ENCODE data around the gene CRIM1.

CRIM1 gene

DNA sequence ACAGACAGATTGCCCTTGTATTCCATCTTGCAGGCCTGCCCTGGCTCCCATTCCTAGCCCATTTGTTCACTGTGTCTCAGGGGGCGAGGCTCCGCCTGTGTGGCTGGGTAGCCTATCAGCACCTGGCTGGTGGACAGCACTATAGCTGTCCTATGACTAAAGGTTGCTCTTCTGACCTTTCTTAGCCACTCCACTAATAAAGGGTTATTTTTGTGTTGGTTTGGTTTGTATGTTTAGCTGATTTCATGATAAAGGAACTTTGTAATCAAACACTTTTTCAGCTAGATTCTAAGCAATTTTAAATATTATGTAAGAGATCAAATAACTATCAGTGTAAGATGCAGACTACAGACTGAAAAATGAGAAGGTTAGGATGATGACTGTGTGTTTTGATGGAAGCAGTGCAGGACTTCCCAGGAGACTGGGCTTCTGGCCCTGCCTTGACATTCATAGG lies 72.2 kb downstream of the CRIM1 start:
- no peak overlapping the region for H3K9ac ChIP-seq (ENCODE audit: low read depth, low read length, poor library complexity)
- H3K14ac ChIP-seq (ENCODE audit: low read length): no peak overlapping the region
- H3K18ac ChIP-seq (ENCODE audit: low read length): no peak overlapping the region
- peaks cover 0 to 2% of the 10 kb centered on the region in 2 donors for H3K36me3 ChIP-seq (replicated peaks in 1 of 2; ENCODE audit: control insufficient read depth in 2 of 2, insufficient read depth in 2 of 2, low read length in 2 of 2)
- no peak overlapping the region for H3K27ac ChIP-seq (replicated peaks; ENCODE audit: low read length)
- H2BK5ac ChIP-seq (ENCODE audit: low read length): no peak overlapping the region
- H2AFZ ChIP-seq (ENCODE audit: low read length): no peak overlapping the region
- H3K4me1 ChIP-seq (ENCODE audit: control insufficient read depth in 2 of 2, insufficient read depth in 1 of 2, low read depth in 1 of 2, low read length in 2 of 2): peaks cover 0 to 2% of the 10 kb centered on the region in 2 donors
- no peak overlapping the region for H3K4me2 ChIP-seq (ENCODE audit: insufficient read depth, low read length, poor library complexity, severe bottlenecking)
- WGBS, 2 donors (ENCODE audit: extremely low coverage in 2 of 2, insufficient read length in 2 of 2, insufficient replicate concordance in 1 of 2): no CpG with 5 or more reads among the region's 2 CpGs
- no peaks in the 10 kb centered on the region for H3K27me3 ChIP-seq (ENCODE audit: control insufficient read depth in 3 of 3, insufficient read depth in 3 of 3, low read depth in 1 of 3, low read length in 3 of 3)
- no peak overlapping the region for H4K8ac ChIP-seq (ENCODE audit: low read depth, low read length)
- no peak for DNase-seq (ENCODE audit: low spot score)
- H3K23ac ChIP-seq (ENCODE audit: low read depth, low read length, poor library complexity): no peak overlapping the region
- H4K91ac ChIP-seq (ENCODE audit: low read depth, low read length, poor library complexity): no peak overlapping the region
- peaks cover 4% of the 10 kb centered on the region for H3K79me1 ChIP-seq (ENCODE audit: low read depth, low read length)
- no peak overlapping the region for H2AK5ac ChIP-seq (ENCODE audit: low read depth, low read length)
- no peak overlapping the region for H2BK120ac ChIP-seq (ENCODE audit: low read depth, low read length)
- H2BK15ac ChIP-seq (ENCODE audit: low read length): no peak overlapping the region
- no peak overlapping the region for H3K4ac ChIP-seq (ENCODE audit: low read length)
- no peak overlapping the region for H3K4me3 ChIP-seq (ENCODE audit: low read length in 2 of 2)
- no peaks in the 10 kb centered on the region for H3K9me3 ChIP-seq (replicated peaks in 1 of 2; ENCODE audit: control insufficient read depth in 2 of 2, insufficient read depth in 1 of 2, low read depth in 1 of 2, low read length in 2 of 2)
- no peak overlapping the region for H2BK12ac ChIP-seq (ENCODE audit: low read length)

DNA sequence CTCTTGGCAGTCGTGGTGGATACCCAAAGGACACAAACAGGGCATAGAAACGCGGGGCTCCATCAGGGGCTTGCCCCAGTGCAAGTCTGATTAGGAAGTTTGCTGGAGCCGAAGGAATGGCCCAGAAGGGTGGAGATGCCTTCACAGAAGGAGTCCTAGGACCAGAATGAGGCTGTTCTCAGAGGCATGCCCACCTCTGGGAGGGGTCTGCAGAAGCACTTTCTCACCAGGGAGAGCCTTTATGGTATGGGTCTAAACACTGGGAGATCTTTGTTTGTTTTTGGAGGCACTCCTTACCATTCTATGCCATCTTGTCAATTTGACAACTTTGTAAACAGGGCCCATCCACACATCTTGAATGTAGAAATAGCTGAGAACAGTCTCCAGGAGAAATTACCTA lies 75.0 kb downstream of the CRIM1 start:
- H2BK12ac ChIP-seq (ENCODE audit: low read length): no peak overlapping the region
- no peak overlapping the region for H2BK15ac ChIP-seq (ENCODE audit: low read length)
- no peaks in the 10 kb centered on the region for H3K79me1 ChIP-seq (ENCODE audit: low read depth, low read length)
- H3K18ac ChIP-seq (ENCODE audit: low read length): no peak overlapping the region
- H3K9me3 ChIP-seq (replicated peaks in 1 of 2; ENCODE audit: control insufficient read depth in 2 of 2, insufficient read depth in 1 of 2, low read depth in 1 of 2, low read length in 2 of 2): no peaks in the 10 kb centered on the region
- no peaks in the 10 kb centered on the region for H3K36me3 ChIP-seq (replicated peaks in 1 of 2; ENCODE audit: control insufficient read depth in 2 of 2, insufficient read depth in 2 of 2, low read length in 2 of 2)
- no peak overlapping the region for H2BK120ac ChIP-seq (ENCODE audit: low read depth, low read length)
- H3K4ac ChIP-seq (ENCODE audit: low read length): no peak overlapping the region
- H4K8ac ChIP-seq (ENCODE audit: low read depth, low read length): no peak overlapping the region
- H2AFZ ChIP-seq (ENCODE audit: low read length): no peak overlapping the region
- WGBS, 2 donors (ENCODE audit: extremely low coverage in 2 of 2, insufficient read length in 2 of 2, insufficient replicate concordance in 1 of 2): no CpG with 5 or more reads among the region's 4 CpGs
- H3K27ac ChIP-seq (replicated peaks; ENCODE audit: low read length): no peak overlapping the region
- no peak overlapping the region for H3K9ac ChIP-seq (ENCODE audit: low read depth, low read length, poor library complexity)
- H4K91ac ChIP-seq (ENCODE audit: low read depth, low read length, poor library complexity): no peak overlapping the region
- H3K23ac ChIP-seq (ENCODE audit: low read depth, low read length, poor library complexity): no peak overlapping the region
- H3K4me3 ChIP-seq (ENCODE audit: low read length in 2 of 2): no peak overlapping the region
- H3K27me3 ChIP-seq (ENCODE audit: control insufficient read depth in 3 of 3, insufficient read depth in 3 of 3, low read depth in 1 of 3, low read length in 3 of 3): no peaks in the 10 kb centered on the region
- no peak for DNase-seq (ENCODE audit: low spot score)
- H3K14ac ChIP-seq (ENCODE audit: low read length): no peak overlapping the region
- no peak overlapping the region for H2BK5ac ChIP-seq (ENCODE audit: low read length)
- H2AK5ac ChIP-seq (ENCODE audit: low read depth, low read length): no peak overlapping the region
- no peak overlapping the region for H3K4me2 ChIP-seq (ENCODE audit: insufficient read depth, low read length, poor library complexity, severe bottlenecking)
- H3K4me1 ChIP-seq (ENCODE audit: control insufficient read depth in 2 of 2, insufficient read depth in 1 of 2, low read depth in 1 of 2, low read length in 2 of 2): peaks cover 2 to 7% of the 10 kb centered on the region in 2 donors

DNA sequence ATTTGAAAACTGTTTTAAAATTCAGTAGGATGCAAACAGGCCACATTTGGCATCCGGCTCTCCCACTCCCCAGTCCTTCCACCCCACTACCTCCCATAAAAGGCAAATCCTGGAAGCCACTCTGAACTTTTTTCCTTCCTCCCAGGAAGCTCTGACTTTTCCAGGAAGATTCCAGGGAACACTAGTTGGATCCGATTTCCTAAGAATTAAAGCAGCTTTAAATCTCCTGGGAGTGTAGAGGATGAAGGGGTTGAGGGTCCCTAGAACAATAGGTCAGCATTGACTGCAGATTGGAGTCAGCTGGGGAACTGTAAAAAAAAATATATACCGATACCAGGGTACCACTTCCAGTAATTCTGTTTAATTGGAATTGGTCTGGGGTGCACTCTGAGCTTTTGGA lies 76.9 kb downstream of the CRIM1 start:
- no peaks in the 10 kb centered on the region for H3K9me3 ChIP-seq (replicated peaks in 1 of 2; ENCODE audit: control insufficient read depth in 2 of 2, insufficient read depth in 1 of 2, low read depth in 1 of 2, low read length in 2 of 2)
- H3K79me1 ChIP-seq (ENCODE audit: low read depth, low read length): no peaks in the 10 kb centered on the region
- no peak overlapping the region for H2AFZ ChIP-seq (ENCODE audit: low read length)
- no peaks in the 10 kb centered on the region for H3K27me3 ChIP-seq (ENCODE audit: control insufficient read depth in 3 of 3, insufficient read depth in 3 of 3, low read depth in 1 of 3, low read length in 3 of 3)
- DNase-seq (ENCODE audit: low spot score): no peak
- H3K27ac ChIP-seq (replicated peaks; ENCODE audit: low read length): no peak overlapping the region
- H3K4me2 ChIP-seq (ENCODE audit: insufficient read depth, low read length, poor library complexity, severe bottlenecking): no peak overlapping the region
- H3K4me1 ChIP-seq (ENCODE audit: control insufficient read depth in 2 of 2, insufficient read depth in 1 of 2, low read depth in 1 of 2, low read length in 2 of 2): peaks cover 2 to 7% of the 10 kb centered on the region in 2 donors
- H4K8ac ChIP-seq (ENCODE audit: low read depth, low read length): no peak overlapping the region
- H2BK12ac ChIP-seq (ENCODE audit: low read length): no peak overlapping the region
- H2BK15ac ChIP-seq (ENCODE audit: low read length): no peak overlapping the region
- no peak overlapping the region for H3K4me3 ChIP-seq (ENCODE audit: low read length in 2 of 2)
- no peak overlapping the region for H4K91ac ChIP-seq (ENCODE audit: low read depth, low read length, poor library complexity)
- H3K18ac ChIP-seq (ENCODE audit: low read length): no peak overlapping the region
- no peak overlapping the region for H2BK120ac ChIP-seq (ENCODE audit: low read depth, low read length)
- H3K4ac ChIP-seq (ENCODE audit: low read length): no peak overlapping the region
- H3K36me3 ChIP-seq (replicated peaks in 1 of 2; ENCODE audit: control insufficient read depth in 2 of 2, insufficient read depth in 2 of 2, low read length in 2 of 2): no peaks in the 10 kb centered on the region
- H2BK5ac ChIP-seq (ENCODE audit: low read length): no peak overlapping the region
- no CpG with 5 or more reads among the region's 3 CpGs for WGBS, 2 donors (ENCODE audit: extremely low coverage in 2 of 2, insufficient read length in 2 of 2, insufficient replicate concordance in 1 of 2)
- H3K9ac ChIP-seq (ENCODE audit: low read depth, low read length, poor library complexity): no peak overlapping the region
- H2AK5ac ChIP-seq (ENCODE audit: low read depth, low read length): no peak overlapping the region
- no peak overlapping the region for H3K14ac ChIP-seq (ENCODE audit: low read length)
- no peak overlapping the region for H3K23ac ChIP-seq (ENCODE audit: low read depth, low read length, poor library complexity)

DNA sequence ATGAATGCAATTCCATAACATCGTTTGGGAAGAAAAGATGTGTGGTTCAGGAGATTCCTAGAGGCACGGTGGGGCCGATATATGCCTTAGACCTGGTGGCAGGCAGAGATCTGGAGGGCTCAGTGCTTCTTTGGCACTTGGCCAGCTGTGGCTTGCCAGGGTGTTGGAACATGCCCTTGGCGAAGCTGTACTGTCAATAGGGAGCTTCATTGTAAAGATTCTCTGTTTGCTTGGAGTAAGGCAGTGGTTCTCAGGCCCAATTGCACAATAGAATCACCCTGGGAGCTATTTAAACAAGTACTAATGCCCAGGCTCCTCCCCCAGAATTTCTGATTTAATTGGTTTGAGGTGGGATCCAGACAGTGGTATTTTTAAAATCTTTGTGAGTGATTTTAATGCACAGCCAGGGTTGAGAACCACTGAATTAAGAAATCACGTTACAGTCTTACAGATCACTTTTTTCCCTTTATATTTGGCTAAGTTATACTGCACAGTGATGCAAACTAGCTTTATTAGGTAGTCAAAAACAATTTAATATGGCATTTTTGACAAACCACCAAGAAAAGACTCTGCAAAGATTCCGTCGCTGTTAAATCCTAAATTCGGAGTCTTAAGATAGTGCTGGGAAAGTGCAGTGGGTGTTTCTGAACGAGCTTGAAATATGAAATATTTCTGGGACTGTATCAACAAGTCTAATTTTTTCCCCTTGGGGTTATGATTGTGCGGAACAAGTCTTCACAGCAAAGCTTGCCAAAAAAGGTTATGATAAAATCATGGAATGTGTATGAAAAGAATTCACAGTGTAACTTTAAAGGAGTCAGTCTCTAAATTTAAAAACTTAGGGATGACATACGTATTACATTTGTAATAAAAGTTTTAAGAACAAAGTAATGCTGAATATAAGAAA lies 78.0 kb downstream of the CRIM1 start:
- Histone ChIP-seq H3K4me2 (ENCODE audit: insufficient read depth, low read length, poor library complexity, severe bottlenecking) (no peak overlapping the region), H3K4me3 (ENCODE audit: low read length in 2 of 2) (no peak overlapping the region), H2BK120ac (ENCODE audit: low read depth, low read length) (no peak overlapping the region), H2AFZ (ENCODE audit: low read length) (no peak overlapping the region), H3K27ac (replicated peaks; ENCODE audit: low read length) (no peak overlapping the region), H3K9me3 (replicated peaks in 1 of 2; ENCODE audit: control insufficient read depth in 2 of 2, insufficient read depth in 1 of 2, low read depth in 1 of 2, low read length in 2 of 2) (no peaks in the 10 kb centered on the region), H3K18ac (ENCODE audit: low read length) (no peak overlapping the region), H3K4me1 (ENCODE audit: control insufficient read depth in 2 of 2, insufficient read depth in 1 of 2, low read depth in 1 of 2, low read length in 2 of 2) (peaks cover 2 to 7% of the 10 kb centered on the region in 2 donors), H3K79me1 (ENCODE audit: low read depth, low read length) (no peaks in the 10 kb centered on the region), H3K9ac (ENCODE audit: low read depth, low read length, poor library complexity) (no peak overlapping the region), H2BK5ac (ENCODE audit: low read length) (no peak overlapping the region), H4K91ac (ENCODE audit: low read depth, low read length, poor library complexity) (no peak overlapping the region), H3K4ac (ENCODE audit: low read length) (no peak overlapping the region), H2BK15ac (ENCODE audit: low read length) (no peak overlapping the region), H2AK5ac (ENCODE audit: low read depth, low read length) (no peak overlapping the region), H3K27me3 (ENCODE audit: control insufficient read depth in 3 of 3, insufficient read depth in 3 of 3, low read depth in 1 of 3, low read length in 3 of 3) (no peaks in the 10 kb centered on the region), H4K8ac (ENCODE audit: low read depth, low read length) (no peak overlapping the region), H3K14ac (ENCODE audit: low read length) (no peak overlapping the region), H3K23ac (ENCODE audit: low read depth, low read length, poor library complexity) (no peak overlapping the region), H2BK12ac (ENCODE audit: low read length) (no peak overlapping the region), H3K36me3 (replicated peaks in 1 of 2; ENCODE audit: control insufficient read depth in 2 of 2, insufficient read depth in 2 of 2, low read length in 2 of 2) (no peaks in the 10 kb centered on the region)
- no peak for DNase-seq (ENCODE audit: low spot score)
- no CpG with 5 or more reads among the region's 11 CpGs for WGBS, 2 donors (ENCODE audit: extremely low coverage in 2 of 2, insufficient read length in 2 of 2, insufficient replicate concordance in 1 of 2)
